Colon (tissue), 2 donors: ENCODE measurements around the gene NAT9.

Source experiments
- FAIRE-seq: peaks from 2 replicates; lab custom pipeline; 2012; peaks lifted over from hg19 to GRCh38; lab: Jason Lieb, UNC
- donor health status: control.
- donor health status: control.

NAT9 gene

GRCh38 chr17:74728702-74729075 is 47.5 kb downstream of the NAT9 start:
- FAIRE-seq: no peak

DNA sequence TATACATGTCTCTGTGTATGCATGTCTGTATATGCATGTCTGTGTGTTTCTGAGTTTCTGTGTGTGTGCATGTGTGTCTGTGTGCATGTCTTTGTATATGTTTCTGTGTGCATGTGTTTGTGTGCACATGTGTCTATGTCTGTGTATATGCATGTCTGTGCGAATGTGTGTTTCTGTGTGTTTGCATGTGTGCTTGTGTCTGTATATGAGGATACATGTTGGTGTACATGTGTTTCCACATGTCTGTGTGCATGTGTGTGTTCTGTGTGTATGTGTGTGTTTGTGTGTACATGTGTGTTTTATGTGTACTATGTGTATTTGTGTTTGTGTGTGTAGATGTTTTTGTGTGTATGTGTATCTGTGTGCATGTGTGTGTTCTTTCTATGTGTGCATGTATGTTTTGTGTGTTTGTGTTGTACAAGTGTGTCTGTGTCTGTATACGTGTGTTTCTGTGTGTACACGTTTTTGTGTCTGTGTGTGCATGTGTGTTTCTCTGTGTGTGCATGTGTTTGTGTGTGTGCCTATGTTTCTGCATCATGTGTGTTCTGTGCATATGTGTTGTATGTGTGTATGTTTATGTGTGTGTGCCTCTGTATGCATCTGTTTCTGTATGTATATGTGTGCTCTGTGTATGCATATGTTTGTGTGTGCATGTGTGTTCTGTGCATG is 48.0 kb downstream of the NAT9 start:
- no peak for FAIRE-seq

- no peak for FAIRE-seq
Measured at GRCh38 chr17:74725111-74725510, 51.0 kb downstream of the NAT9 start.

GRCh38 chr17:74723891-74724290 is 52.3 kb downstream of the NAT9 start:
- FAIRE-seq: no peak

- FAIRE-seq: no peak
Measured at GRCh38 chr17:74722782-74723181, 53.4 kb downstream of the NAT9 start.
